Astrocyte of the spinal cord (primary cell): ENCODE results near the gene TARM1.
A peak's percentile ranks its signal among the peaks of the same experiment; 100 is the strongest.

Source experiments
- DNase-seq: peaks from one replicate; pipeline ENCODE4 v3.0.0; 2011; ENCODE audit warnings: low read depth, low spot score
- H3K4me3 ChIP-seq: 2 replicates; pipeline ENCODE4 v1.5.1; 2011; ENCODE audit warnings: low read depth, mild to moderate bottlenecking, low read length, moderate library complexity
- CTCF ChIP-seq: IDR thresholded peaks from 2 replicates; pipeline ENCODE4 v1.5.1; 2012; ENCODE audit warnings: low read depth, mild to moderate bottlenecking, low read length, inconsistent platforms
- in situ Hi-C: cut with HindIII; loops from 2 replicates; pipeline ENCODE4 v1.10.0; 2017; ENCODE audit warnings: low sequenced_read_pairs

The TARM1 gene

GRCh38 chr19:54035215-54036178, 45.7 kb downstream of the TARM1 start:
- no peak for TF ChIP-seq CTCF

GRCh38 chr19:54030895-54031586, 50.1 kb downstream of the TARM1 start:
- TF ChIP-seq CTCF: peak; percentile 54
- no peak overlapping the region for H3K4me3 ChIP-seq
- no peak for DNase-seq
- in situ Hi-C loops: no loop called here

More at GRCh38 chr19:54035215-54036178, 45.7 kb downstream of the TARM1 start:
- in situ Hi-C loops: no loop called here
- no peak overlapping the region for H3K4me3 ChIP-seq
- DNase-seq: peak; percentile 81

- peak; percentile 72 for TF ChIP-seq CTCF
- no peak overlapping the region for H3K4me3 ChIP-seq
- peak; percentile 59 for DNase-seq
- in situ Hi-C loops: no loop called here
Observed at GRCh38 chr19:54029930-54030490, 51.2 kb downstream of the TARM1 start.

- TF ChIP-seq CTCF: no peak
- in situ Hi-C loops: no loop called here
- DNase-seq: no peak
- no peak overlapping the region for H3K4me3 ChIP-seq
Observed at GRCh38 chr19:54029301-54029700, 51.9 kb downstream of the TARM1 start.

GRCh38 chr19:54026656-54027055, 54.5 kb downstream of the TARM1 start:
- no peak for DNase-seq
- in situ Hi-C loops: no loop called here
- H3K4me3 ChIP-seq: no peak overlapping the region
- no peak for TF ChIP-seq CTCF

- DNase-seq: no peak
- H3K4me3 ChIP-seq: no peak overlapping the region
- in situ Hi-C loops: no loop called here
- TF ChIP-seq CTCF: no peak
Observed at GRCh38 chr19:54024660-54025059, 56.5 kb downstream of the TARM1 start.
